Endometrial microvascular endothelial cells (primary cell): ENCODE data around the gene LRRC23. TPM values are rescaled to one million over a fixed set of nuclear protein-coding genes. Genes with fewer than 3 reads are reported as not detected.
"Not testable (repeated sequence)": the region's sequence is repeated elsewhere in the genome, so short reads cannot be mapped to it uniquely, and the experiment has no call there.

ENCODE experiments used
- in situ Hi-C: cut with HindIII; loops from 2 replicates; pipeline ENCODE4 v1.10.0; 2017; ENCODE audit warnings: low sequenced_read_pairs, low pct_unique_long_range_greater_than_20kb; ENCODE audit errors: inconsistent ontology term
- total RNA-seq: library from RNA; depleted of rRNA; stranded (reverse); fragments of >200 nt; gene quantifications from one replicate; pipeline ENCODE4 v1.2.3, GENCODE V29; 2015; ENCODE audit errors: inconsistent ontology term

Gene LRRC23
- total RNA-seq, 1 donor from 2014 or later: 5.9 TPM

GRCh38 chr12:6894321-6894720 lies 10.3 kb upstream of the LRRC23 start:
- in situ Hi-C loops: no loop called here

- in situ Hi-C loops: no loop called here
Observed at GRCh38 chr12:6896846-6897435, 7.7 kb upstream of the LRRC23 start.

GRCh38 chr12:6899427-6899826 lies 5.2 kb upstream of the LRRC23 start:
- in situ Hi-C loops: no loop called here

GRCh38 chr12:6899837-6900519 lies 4.6 kb upstream of the LRRC23 start:
- in situ Hi-C loops: no loop called here

- in situ Hi-C loops: no loop called here
Observed at GRCh38 chr12:6902448-6902847, 2.2 kb upstream of the LRRC23 start.

- in situ Hi-C loops: no loop called here
Observed at GRCh38 chr12:6903722-6904121, 900 bp upstream of the LRRC23 start.

GRCh38 chr12:6905414-6906040 lies 905 bp downstream of the LRRC23 start:
- in situ Hi-C loops: no loop called here

GRCh38 chr12:6908141-6908540 lies 3.5 kb downstream of the LRRC23 start:
- in situ Hi-C loops: not testable (repeated sequence)

GRCh38 chr12:6909421-6910145 lies 5.0 kb downstream of the LRRC23 start:
- in situ Hi-C loops: no loop called here

GRCh38 chr12:6912164-6912935 lies 7.7 kb downstream of the LRRC23 start:
- in situ Hi-C loops: no loop called here

GRCh38 chr12:6914246-6914946 lies 9.8 kb downstream of the LRRC23 start, which contains the start of gene ENO2:
Gene ENO2, plus strand, starts transcription at chr12:6914580. Its CDS starts 1,253 bp downstream, at chr12:6915833.
- in situ Hi-C loops: no loop called here

GRCh38 chr12:6914947-6915788 lies 10.5 kb downstream of the LRRC23 start:
- in situ Hi-C loops: no loop called here

- in situ Hi-C loops: no loop called here
Observed at GRCh38 chr12:6915789-6916285, 11.2 kb downstream of the LRRC23 start.

- in situ Hi-C loops: no loop called here
Observed at GRCh38 chr12:6916426-6917200, 12.0 kb downstream of the LRRC23 start.

- in situ Hi-C loops: no loop called here
Observed at GRCh38 chr12:6917491-6918231, 13.0 kb downstream of the LRRC23 start.

- in situ Hi-C loops: no loop called here
Observed at GRCh38 chr12:6919588-6919987, 15.0 kb downstream of the LRRC23 start.
